ENCODE results near the gene MYCL.
A peak's percentile ranks its signal among the peaks of the same experiment; 100 is the strongest.
"Not testable (repeated sequence)": the region's sequence is repeated elsewhere in the genome, so short reads cannot be mapped to it uniquely, and the experiment has no call there.

The MYCL gene

GRCh38 chr1:39885516-39885915 lies 16.2 kb downstream of the MYCL start:
- no peak for TF ChIP-seq CTCF (IDR thresholded peaks at IDR 0.05; ENCODE audit: low read depth, low read length)
- H3K4me3 ChIP-seq (ENCODE audit: low read depth, low read length): no peak overlapping the region

GRCh38 chr1:39882152-39882551 lies 19.6 kb downstream of the MYCL start:
- TF ChIP-seq CTCF (IDR thresholded peaks at IDR 0.05; ENCODE audit: low read depth, low read length): no peak
- H3K4me3 ChIP-seq (ENCODE audit: low read depth, low read length): peak overlapping the region; percentile 94

GRCh38 chr1:39877980-39878956 lies 23.4 kb downstream of the MYCL start:
- no peak for TF ChIP-seq CTCF (IDR thresholded peaks at IDR 0.05; ENCODE audit: low read depth, low read length)
- no peak overlapping the region for H3K4me3 ChIP-seq (ENCODE audit: low read depth, low read length)

GRCh38 chr1:39877231-39877778 lies 24.4 kb downstream of the MYCL start:
- no peak for TF ChIP-seq CTCF (IDR thresholded peaks at IDR 0.05; ENCODE audit: low read depth, low read length)
- H3K4me3 ChIP-seq (ENCODE audit: low read depth, low read length): no peak overlapping the region

GRCh38 chr1:39876144-39876543 lies 25.6 kb downstream of the MYCL start:
- TF ChIP-seq CTCF (IDR thresholded peaks at IDR 0.05; ENCODE audit: low read depth, low read length): no peak
- no peak overlapping the region for H3K4me3 ChIP-seq (ENCODE audit: low read depth, low read length)

- H3K4me3 ChIP-seq (ENCODE audit: low read depth, low read length): no peak overlapping the region
- no peak for TF ChIP-seq CTCF (IDR thresholded peaks at IDR 0.05; ENCODE audit: low read depth, low read length)
Observed at GRCh38 chr1:39872698-39873097, 29.0 kb downstream of the MYCL start.

- no peak for TF ChIP-seq CTCF (IDR thresholded peaks at IDR 0.05; ENCODE audit: low read depth, low read length)
- no peak overlapping the region for H3K4me3 ChIP-seq (ENCODE audit: low read depth, low read length)
Observed at GRCh38 chr1:39871796-39872195, 29.9 kb downstream of the MYCL start.

- H3K4me3 ChIP-seq (ENCODE audit: low read depth, low read length): not testable (repeated sequence)
Observed at GRCh38 chr1:39871043-39871442, 30.7 kb downstream of the MYCL start.

- not testable (repeated sequence) for H3K4me3 ChIP-seq (ENCODE audit: low read depth, low read length)
Observed at GRCh38 chr1:39869538-39870112, 32.1 kb downstream of the MYCL start.
